B cell (primary cell): ENCODE data around the gene DR1.

Experiments used
- CTCF ChIP-seq: fragments of 200-600 bp; IDR thresholded peaks from one replicate; pipeline ENCODE4 v1.8.0; 2022; ENCODE audit warnings: antibody characterized with exemption, mild to moderate bottlenecking
- EZH2 ChIP-seq: IDR thresholded peaks from 2 replicates; pipeline ENCODE4 v1.6.1; 2012; ENCODE audit warnings: borderline replicate concordance, low read depth, mild to moderate bottlenecking, moderate library complexity, low read length; ENCODE audit not compliant: insufficient read depth, poor library complexity, severe bottlenecking

- TF ChIP-seq EZH2: no peak
- TF ChIP-seq CTCF: no peak
These were observed 62.5 kb downstream of the DR1 start for GRCh38 chr1:93408203-93408602.
